Osteocyte (in vitro differentiated cells): Measurements from ENCODE around the gene INTS1. TPM values are rescaled to one million over a fixed set of nuclear protein-coding genes. Genes with fewer than 3 reads are reported as not detected.
"Not testable (repeated sequence)": the region's sequence is repeated elsewhere in the genome, so short reads cannot be mapped to it uniquely, and the experiment has no call there.

ENCODE experiments used
- DNase-seq: peaks from one replicate; pipeline ENCODE4 v3.0.0; 2021; ENCODE audit warnings: mixed read lengths; ENCODE audit not compliant: unreplicated experiment; ENCODE audit errors: extremely low spot score
- H3K27ac Mint-ChIP-seq: one replicate; pipeline ENCODE4 v1.8.0; 2021; ENCODE audit warnings: mild to moderate bottlenecking, mixed read lengths; ENCODE audit not compliant: unreplicated experiment
- H3K27me3 Mint-ChIP-seq: one replicate; pipeline ENCODE4 v1.8.0; 2021; ENCODE audit warnings: mixed read lengths; ENCODE audit not compliant: unreplicated experiment
- H3K36me3 Mint-ChIP-seq: one replicate; pipeline ENCODE4 v1.8.0; 2021; ENCODE audit warnings: mixed read lengths; ENCODE audit not compliant: unreplicated experiment
- H3K4me1 Mint-ChIP-seq: one replicate; pipeline ENCODE4 v1.8.0; 2021; ENCODE audit warnings: mixed read lengths; ENCODE audit not compliant: unreplicated experiment
- H3K4me3 Mint-ChIP-seq: one replicate; pipeline ENCODE4 v1.8.0; 2021; ENCODE audit warnings: mild to moderate bottlenecking, moderate library complexity, mixed read lengths; ENCODE audit not compliant: unreplicated experiment
- H3K9me3 Mint-ChIP-seq: one replicate; pipeline ENCODE4 v1.8.0; 2021; ENCODE audit warnings: mixed read lengths; ENCODE audit not compliant: unreplicated experiment
- total RNA-seq: library from RNA; stranded (reverse); gene quantifications from 2 replicates; pipeline ENCODE4 v1.2.1, GENCODE V29; 2021
- TF ChIP-seq, protein P1 (sequence below): fragments of 200-600 bp; sonication (generic); IDR thresholded peaks from 2 replicates; pipeline ENCODE4 v1.5.0; 2021; ENCODE audit warnings: antibody characterized with exemption, mild to moderate bottlenecking, moderate library complexity

The INTS1 gene
- total RNA-seq, 1 donor from 2014 or later = 121 TPM

GRCh38 chr7:1444214-1444924, 59.8 kb downstream of the INTS1 start:
- Mint-ChIP-seq H3K4me1 (peaks cover 3% of the 10 kb centered on the region), H3K9me3 (no peaks in the 10 kb centered on the region), H3K27me3 (no peaks in the 10 kb centered on the region), H3K36me3 (peaks cover under 1% of the 10 kb centered on the region), H3K4me3 (no peak overlapping the region), H3K27ac (no peak overlapping the region)
- DNase-seq = no peak
- TF ChIP-seq, protein P1, sequence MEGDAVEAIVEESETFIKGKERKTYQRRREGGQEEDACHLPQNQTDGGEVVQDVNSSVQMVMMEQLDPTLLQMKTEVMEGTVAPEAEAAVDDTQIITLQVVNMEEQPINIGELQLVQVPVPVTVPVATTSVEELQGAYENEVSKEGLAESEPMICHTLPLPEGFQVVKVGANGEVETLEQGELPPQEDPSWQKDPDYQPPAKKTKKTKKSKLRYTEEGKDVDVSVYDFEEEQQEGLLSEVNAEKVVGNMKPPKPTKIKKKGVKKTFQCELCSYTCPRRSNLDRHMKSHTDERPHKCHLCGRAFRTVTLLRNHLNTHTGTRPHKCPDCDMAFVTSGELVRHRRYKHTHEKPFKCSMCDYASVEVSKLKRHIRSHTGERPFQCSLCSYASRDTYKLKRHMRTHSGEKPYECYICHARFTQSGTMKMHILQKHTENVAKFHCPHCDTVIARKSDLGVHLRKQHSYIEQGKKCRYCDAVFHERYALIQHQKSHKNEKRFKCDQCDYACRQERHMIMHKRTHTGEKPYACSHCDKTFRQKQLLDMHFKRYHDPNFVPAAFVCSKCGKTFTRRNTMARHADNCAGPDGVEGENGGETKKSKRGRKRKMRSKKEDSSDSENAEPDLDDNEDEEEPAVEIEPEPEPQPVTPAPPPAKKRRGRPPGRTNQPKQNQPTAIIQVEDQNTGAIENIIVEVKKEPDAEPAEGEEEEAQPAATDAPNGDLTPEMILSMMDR = no peak

DNA sequence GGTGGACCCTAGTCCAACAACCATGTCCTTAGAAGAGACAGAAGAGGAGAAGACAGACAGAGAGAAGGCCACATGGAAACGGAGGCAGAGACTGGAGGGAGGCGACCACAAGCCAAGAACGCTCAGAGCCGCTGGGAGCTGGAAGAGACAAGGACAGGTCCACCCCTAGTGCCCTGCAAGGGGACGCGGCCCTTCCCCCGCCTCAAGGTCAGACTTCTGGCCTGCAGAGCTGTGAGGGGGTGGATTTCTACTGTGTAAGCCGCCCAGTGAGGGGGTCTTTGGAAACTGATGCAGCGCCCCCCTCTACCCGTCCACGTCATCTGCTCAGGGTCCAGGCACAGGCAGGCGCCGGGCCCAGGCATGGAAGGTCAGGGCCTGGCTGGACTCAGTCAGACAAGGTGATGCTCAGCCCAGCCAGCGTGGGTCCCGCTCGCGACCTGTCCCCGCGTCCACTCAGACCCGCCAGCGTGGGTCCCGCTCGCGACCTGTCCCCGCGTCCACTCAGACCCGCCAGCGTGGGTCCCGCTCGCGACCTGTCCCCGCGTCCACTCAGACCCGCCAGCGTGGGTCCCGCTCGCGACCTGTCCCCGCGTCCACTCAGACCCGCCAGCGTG, 60.5 kb downstream of the INTS1 start:
- H3K4me3 Mint-ChIP-seq, H3K36me3 Mint-ChIP-seq, H3K27me3 Mint-ChIP-seq, H3K27ac Mint-ChIP-seq, DNase-seq, H3K9me3 Mint-ChIP-seq, H3K4me1 Mint-ChIP-seq: not testable (repeated sequence)

GRCh38 chr7:1442355-1443124, 61.6 kb downstream of the INTS1 start:
- H3K27ac Mint-ChIP-seq = no peak overlapping the region
- H3K4me3 Mint-ChIP-seq = no peak overlapping the region
- peaks cover 3% of the 10 kb centered on the region for H3K36me3 Mint-ChIP-seq
- H3K9me3 Mint-ChIP-seq = no peaks in the 10 kb centered on the region
- TF ChIP-seq, protein P1 = no peak
- H3K4me1 Mint-ChIP-seq = peaks cover 1% of the 10 kb centered on the region
- no peak for DNase-seq
- H3K27me3 Mint-ChIP-seq = no peaks in the 10 kb centered on the region

DNA sequence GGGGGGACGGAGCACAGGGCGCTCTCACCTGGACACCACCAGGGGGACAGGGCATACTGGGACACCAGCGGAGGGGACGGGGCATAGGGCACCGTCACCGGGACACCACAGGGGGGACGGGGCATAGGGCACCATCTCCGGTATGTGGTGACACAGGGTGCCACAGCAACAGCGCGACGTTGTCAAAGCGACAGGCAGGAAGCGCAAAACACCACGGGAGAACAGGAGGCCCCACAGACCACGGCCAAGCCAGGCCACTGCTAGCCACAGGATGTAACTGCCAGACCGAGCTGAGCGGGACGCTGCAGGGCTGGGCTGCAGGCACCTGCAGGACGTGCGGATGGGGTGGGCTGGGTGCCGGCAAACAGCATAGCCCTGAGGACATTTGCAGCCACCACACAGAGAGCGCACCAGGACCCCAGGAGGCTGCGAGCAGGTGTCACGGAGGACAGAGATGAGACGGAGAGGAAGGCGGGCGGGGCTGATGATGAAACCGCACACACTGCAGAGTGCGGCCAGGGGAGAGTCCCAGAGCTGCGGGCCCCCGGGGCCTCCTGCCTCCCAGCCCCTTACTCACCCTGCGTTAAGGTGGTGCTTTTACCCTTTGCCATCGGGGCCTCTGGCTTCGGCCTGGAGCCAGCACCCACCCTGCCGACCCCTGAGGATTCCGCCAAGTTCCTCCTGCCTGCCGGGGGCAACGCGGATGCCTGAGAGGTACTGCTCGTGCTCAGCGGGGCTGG, 62.4 kb downstream of the INTS1 start:
- peaks cover 1% of the 10 kb centered on the region for H3K4me1 Mint-ChIP-seq
- no peak for DNase-seq
- TF ChIP-seq, protein P1 = no peak
- H3K36me3 Mint-ChIP-seq = peaks cover 3% of the 10 kb centered on the region
- H3K27me3 Mint-ChIP-seq = no peaks in the 10 kb centered on the region
- H3K27ac Mint-ChIP-seq = no peak overlapping the region
- H3K9me3 Mint-ChIP-seq = no peaks in the 10 kb centered on the region
- H3K4me3 Mint-ChIP-seq = no peak overlapping the region

- peaks cover 3% of the 10 kb centered on the region for H3K36me3 Mint-ChIP-seq
- H3K9me3 Mint-ChIP-seq = no peaks in the 10 kb centered on the region
- H3K4me3 Mint-ChIP-seq = no peak overlapping the region
- no peak for DNase-seq
- H3K27ac Mint-ChIP-seq = no peak overlapping the region
- H3K4me1 Mint-ChIP-seq = no peaks in the 10 kb centered on the region
- TF ChIP-seq, protein P1 = no peak
- no peaks in the 10 kb centered on the region for H3K27me3 Mint-ChIP-seq
These were observed 63.6 kb downstream of the INTS1 start for GRCh38 chr7:1440620-1441019.
